Uterus (tissue), 4 donors: ENCODE data around the gene TEX10. TPM values are rescaled to one million over a fixed set of nuclear protein-coding genes. Genes with fewer than 3 reads are reported as not detected.

Experiments used
- DNase-seq, 2 donors: peaks; one replicate each; pipeline ENCODE4 v3.0.0-alpha.2; 2019 to 2020
- H3K27ac ChIP-seq, 2 donors: fragments of 200-600 bp; sonication (generic); 1 replicate in 1 of 2; 2 replicates in 1 of 2; pipeline ENCODE4 v1.5.1; 2016 to 2018
- H3K27me3 ChIP-seq, 2 donors: fragments of 200-600 bp; sonication (generic); one replicate each; pipeline ENCODE4 v1.5.1; 2018 to 2019; ENCODE audit warnings: control low read depth in 1 of 2
- H3K36me3 ChIP-seq, 2 donors: fragments of 200-600 bp; sonication (generic); one replicate each; pipeline ENCODE4 v1.5.1; 2019; ENCODE audit warnings: control low read depth in 1 of 2
- H3K4me1 ChIP-seq, 2 donors: fragments of 200-600 bp; sonication (generic); one replicate each; pipeline ENCODE4 v1.5.1; 2018 to 2019; ENCODE audit warnings: control low read depth in 1 of 2
- H3K4me3 ChIP-seq, 2 donors: fragments of 200-600 bp; sonication (generic); 1 replicate in 1 of 2; 2 replicates in 1 of 2; pipeline ENCODE4 v1.5.1; 2018 to 2019; ENCODE audit warnings: mild to moderate bottlenecking in 1 of 2
- H3K9me3 ChIP-seq, 2 donors: fragments of 200-600 bp; sonication (generic); one replicate each; pipeline ENCODE4 v1.5.1; 2019; ENCODE audit warnings: control low read depth in 1 of 2
- CTCF ChIP-seq, 4 experiments: fragments of 200-600 bp in 2 of 4; fragments of 450-650 bp in 2 of 4; sonication (generic) in 2 of 4; IDR thresholded peaks; one replicate each; pipeline ENCODE4 v1.5.1; 2016 to 2019; ENCODE audit warnings: antibody characterized with exemption in 4 of 4, mild to moderate bottlenecking in 2 of 4, moderate library complexity in 1 of 4
- POLR2A ChIP-seq, 2 donors: fragments of 450-650 bp; IDR thresholded peaks; one replicate each; pipeline ENCODE4 v1.6.1; 2016; ENCODE audit warnings: antibody characterized with exemption in 2 of 2, mild to moderate bottlenecking in 1 of 2, moderate library complexity in 1 of 2
- intact Hi-C: fragments of 100-400 bp; cut with DNase I; formaldehyde crosslinking; loops from one replicate; pipeline ENCODE4 v1.15.1; 2023; ENCODE audit warnings: low total_unique reads
- total RNA-seq, 4 donors: library from RNA; depleted of rRNA in 3 of 4; stranded (reverse); fragments of >200 nt in 3 of 4; gene quantifications; one replicate each; pipeline versions ENCODE4 v1.1.0 to v1.2.4, GENCODE V29; 2014 to 2023
- donor health status: DM: yes; HTN: yes; CAD: no.

TEX10 gene
- total RNA-seq, 4 donors from 2014 or later: 17.9 to 48.0 (median 21.2) TPM

- Histone ChIP-seq H3K4me1 (no peaks in the 10 kb centered on the region), H3K4me3 (no peak overlapping the region), H3K36me3 (no peaks in the 10 kb centered on the region), H3K27ac (no peak overlapping the region), H3K27me3 (no peaks in the 10 kb centered on the region), H3K9me3 (no peaks in the 10 kb centered on the region)
- intact Hi-C loops: no loop called here
- no peak for DNase-seq
- no peak for TF ChIP-seq POLR2A (IDR thresholded peaks at IDR 0.05)
- TF ChIP-seq CTCF (IDR thresholded peaks at IDR 0.05): no peak
Measured at GRCh38 chr9:100295240-100295639, 57.5 kb downstream of the TEX10 start.

GRCh38 chr9:100294806-100295205 is 57.9 kb downstream of the TEX10 start:
- TF ChIP-seq CTCF (IDR thresholded peaks at IDR 0.05): no peak
- no peak for TF ChIP-seq POLR2A (IDR thresholded peaks at IDR 0.05)
- Histone ChIP-seq H3K27ac (no peak overlapping the region), H3K4me1 (no peaks in the 10 kb centered on the region), H3K4me3 (no peak overlapping the region), H3K27me3 (no peaks in the 10 kb centered on the region), H3K36me3 (no peaks in the 10 kb centered on the region), H3K9me3 (no peaks in the 10 kb centered on the region)
- intact Hi-C loops: no loop called here
- DNase-seq: no peak

- Histone ChIP-seq H3K27ac (no peak overlapping the region), H3K4me1 (no peaks in the 10 kb centered on the region), H3K36me3 (no peaks in the 10 kb centered on the region), H3K4me3 (no peak overlapping the region), H3K27me3 (no peaks in the 10 kb centered on the region), H3K9me3 (no peaks in the 10 kb centered on the region)
- no peak for DNase-seq
- intact Hi-C loops: no loop called here
- TF ChIP-seq CTCF (IDR thresholded peaks at IDR 0.05): no peak
- TF ChIP-seq POLR2A (IDR thresholded peaks at IDR 0.05): no peak
Measured at GRCh38 chr9:100294341-100294740, 58.4 kb downstream of the TEX10 start.

GRCh38 chr9:100292414-100292813 is 60.3 kb downstream of the TEX10 start:
- TF ChIP-seq CTCF (IDR thresholded peaks at IDR 0.05) (no peak), POLR2A (IDR thresholded peaks at IDR 0.05) (no peak)
- H3K4me3 ChIP-seq: no peak overlapping the region
- no peaks in the 10 kb centered on the region for H3K4me1 ChIP-seq
- H3K9me3 ChIP-seq: no peaks in the 10 kb centered on the region
- H3K36me3 ChIP-seq: no peaks in the 10 kb centered on the region
- no peaks in the 10 kb centered on the region for H3K27me3 ChIP-seq
- intact Hi-C loops: no loop called here
- DNase-seq: no peak
- H3K27ac ChIP-seq: no peak overlapping the region

- no peak overlapping the region for H3K27ac ChIP-seq
- no peak overlapping the region for H3K4me3 ChIP-seq
- H3K4me1 ChIP-seq: no peaks in the 10 kb centered on the region
- no peaks in the 10 kb centered on the region for H3K36me3 ChIP-seq
- intact Hi-C loops: no loop called here
- DNase-seq: no peak
- no peaks in the 10 kb centered on the region for H3K27me3 ChIP-seq
- H3K9me3 ChIP-seq: no peaks in the 10 kb centered on the region
- no peak for TF ChIP-seq POLR2A (IDR thresholded peaks at IDR 0.05)
- no peak for TF ChIP-seq CTCF (IDR thresholded peaks at IDR 0.05)
Measured at GRCh38 chr9:100290714-100291113, 62.0 kb downstream of the TEX10 start.
